HL-60 (cell line): ENCODE results near the gene IFI44.

ENCODE experiments used
- DNase-seq, 2 experiments: peaks; one replicate each; pipeline ENCODE4 v3.0.0-alpha.2; 2010 to 2020; ENCODE audit warnings: low read depth in 1 of 2, low spot score in 1 of 2
- H3K27ac ChIP-seq: fragments of 250-450 bp; sonication (Bioruptor Pico); replicated peaks from 2 replicates; pipeline ENCODE4 v1.5.1; 2020; ENCODE audit warnings: mild to moderate bottlenecking, moderate library complexity
- H3K27me3 ChIP-seq: fragments of 250-450 bp; sonication (Bioruptor Pico); 2 replicates; pipeline ENCODE4 v1.5.1; 2021; ENCODE audit warnings: mild to moderate bottlenecking, moderate library complexity; ENCODE audit not compliant: insufficient read depth, poor library complexity, severe bottlenecking
- H3K4me3 ChIP-seq: replicated peaks from 2 replicates; pipeline ENCODE4 v1.5.1; 2011; ENCODE audit warnings: mild to moderate bottlenecking, control low read depth, low read length; ENCODE audit not compliant: insufficient read depth
- GABPA ChIP-seq: IDR thresholded peaks from 2 replicates; pipeline ENCODE4 v1.6.1; 2012; ENCODE audit warnings: low read depth
- POLR2AphosphoS5 ChIP-seq: IDR thresholded peaks from 2 replicates; pipeline ENCODE4 v1.6.1; 2012; ENCODE audit warnings: low read depth
- SPI1 ChIP-seq: IDR thresholded peaks from 2 replicates; pipeline ENCODE4 v1.6.1; 2012; ENCODE audit warnings: low read depth, mild to moderate bottlenecking, borderline replicate concordance
- long read RNA-seq: library from polyadenylated mRNA; unstranded; transcript quantifications from one replicate; pipeline ENCODE4 v2.0.0, GENCODE V29; 2020
- TF ChIP-seq, protein P1 (sequence below): IDR thresholded peaks from 2 replicates; pipeline ENCODE4 v1.6.1; 2012; ENCODE audit warnings: low read depth; ENCODE audit not compliant: insufficient replicate concordance
- TF ChIP-seq, protein P2 (sequence below): IDR thresholded peaks from one replicate; pipeline ENCODE4 v1.5.1; 2011; ENCODE audit warnings: low read length, control low read depth, inconsistent platforms; ENCODE audit not compliant: insufficient read depth

IFI44 gene, protein sequence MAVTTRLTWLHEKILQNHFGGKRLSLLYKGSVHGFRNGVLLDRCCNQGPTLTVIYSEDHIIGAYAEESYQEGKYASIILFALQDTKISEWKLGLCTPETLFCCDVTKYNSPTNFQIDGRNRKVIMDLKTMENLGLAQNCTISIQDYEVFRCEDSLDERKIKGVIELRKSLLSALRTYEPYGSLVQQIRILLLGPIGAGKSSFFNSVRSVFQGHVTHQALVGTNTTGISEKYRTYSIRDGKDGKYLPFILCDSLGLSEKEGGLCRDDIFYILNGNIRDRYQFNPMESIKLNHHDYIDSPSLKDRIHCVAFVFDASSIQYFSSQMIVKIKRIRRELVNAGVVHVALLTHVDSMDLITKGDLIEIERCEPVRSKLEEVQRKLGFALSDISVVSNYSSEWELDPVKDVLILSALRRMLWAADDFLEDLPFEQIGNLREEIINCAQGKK
- long read RNA-seq: 0 reads

GRCh38 chr1:78649628-78650027, at the start of gene IFI44:
Gene IFI44, plus strand, starts transcription at chr1:78649831. Its CDS starts 365 bp downstream, at chr1:78650196.
- Histone ChIP-seq H3K4me3 (no peak within 1 kb of the TSS), H3K27ac (no peak within 1 kb of the TSS), H3K27me3 (peaks cover 2% of the 10 kb centered on the region)
- TF ChIP-seq SPI1 (no peak), GABPA (no peak), POLR2AphosphoS5 (no peak)
- TF ChIP-seq, protein P1, sequence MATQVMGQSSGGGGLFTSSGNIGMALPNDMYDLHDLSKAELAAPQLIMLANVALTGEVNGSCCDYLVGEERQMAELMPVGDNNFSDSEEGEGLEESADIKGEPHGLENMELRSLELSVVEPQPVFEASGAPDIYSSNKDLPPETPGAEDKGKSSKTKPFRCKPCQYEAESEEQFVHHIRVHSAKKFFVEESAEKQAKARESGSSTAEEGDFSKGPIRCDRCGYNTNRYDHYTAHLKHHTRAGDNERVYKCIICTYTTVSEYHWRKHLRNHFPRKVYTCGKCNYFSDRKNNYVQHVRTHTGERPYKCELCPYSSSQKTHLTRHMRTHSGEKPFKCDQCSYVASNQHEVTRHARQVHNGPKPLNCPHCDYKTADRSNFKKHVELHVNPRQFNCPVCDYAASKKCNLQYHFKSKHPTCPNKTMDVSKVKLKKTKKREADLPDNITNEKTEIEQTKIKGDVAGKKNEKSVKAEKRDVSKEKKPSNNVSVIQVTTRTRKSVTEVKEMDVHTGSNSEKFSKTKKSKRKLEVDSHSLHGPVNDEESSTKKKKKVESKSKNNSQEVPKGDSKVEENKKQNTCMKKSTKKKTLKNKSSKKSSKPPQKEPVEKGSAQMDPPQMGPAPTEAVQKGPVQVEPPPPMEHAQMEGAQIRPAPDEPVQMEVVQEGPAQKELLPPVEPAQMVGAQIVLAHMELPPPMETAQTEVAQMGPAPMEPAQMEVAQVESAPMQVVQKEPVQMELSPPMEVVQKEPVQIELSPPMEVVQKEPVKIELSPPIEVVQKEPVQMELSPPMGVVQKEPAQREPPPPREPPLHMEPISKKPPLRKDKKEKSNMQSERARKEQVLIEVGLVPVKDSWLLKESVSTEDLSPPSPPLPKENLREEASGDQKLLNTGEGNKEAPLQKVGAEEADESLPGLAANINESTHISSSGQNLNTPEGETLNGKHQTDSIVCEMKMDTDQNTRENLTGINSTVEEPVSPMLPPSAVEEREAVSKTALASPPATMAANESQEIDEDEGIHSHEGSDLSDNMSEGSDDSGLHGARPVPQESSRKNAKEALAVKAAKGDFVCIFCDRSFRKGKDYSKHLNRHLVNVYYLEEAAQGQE: no peak
- TF ChIP-seq, protein P2, sequence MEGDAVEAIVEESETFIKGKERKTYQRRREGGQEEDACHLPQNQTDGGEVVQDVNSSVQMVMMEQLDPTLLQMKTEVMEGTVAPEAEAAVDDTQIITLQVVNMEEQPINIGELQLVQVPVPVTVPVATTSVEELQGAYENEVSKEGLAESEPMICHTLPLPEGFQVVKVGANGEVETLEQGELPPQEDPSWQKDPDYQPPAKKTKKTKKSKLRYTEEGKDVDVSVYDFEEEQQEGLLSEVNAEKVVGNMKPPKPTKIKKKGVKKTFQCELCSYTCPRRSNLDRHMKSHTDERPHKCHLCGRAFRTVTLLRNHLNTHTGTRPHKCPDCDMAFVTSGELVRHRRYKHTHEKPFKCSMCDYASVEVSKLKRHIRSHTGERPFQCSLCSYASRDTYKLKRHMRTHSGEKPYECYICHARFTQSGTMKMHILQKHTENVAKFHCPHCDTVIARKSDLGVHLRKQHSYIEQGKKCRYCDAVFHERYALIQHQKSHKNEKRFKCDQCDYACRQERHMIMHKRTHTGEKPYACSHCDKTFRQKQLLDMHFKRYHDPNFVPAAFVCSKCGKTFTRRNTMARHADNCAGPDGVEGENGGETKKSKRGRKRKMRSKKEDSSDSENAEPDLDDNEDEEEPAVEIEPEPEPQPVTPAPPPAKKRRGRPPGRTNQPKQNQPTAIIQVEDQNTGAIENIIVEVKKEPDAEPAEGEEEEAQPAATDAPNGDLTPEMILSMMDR: no peak
- DNase-seq: no peak

DNA sequence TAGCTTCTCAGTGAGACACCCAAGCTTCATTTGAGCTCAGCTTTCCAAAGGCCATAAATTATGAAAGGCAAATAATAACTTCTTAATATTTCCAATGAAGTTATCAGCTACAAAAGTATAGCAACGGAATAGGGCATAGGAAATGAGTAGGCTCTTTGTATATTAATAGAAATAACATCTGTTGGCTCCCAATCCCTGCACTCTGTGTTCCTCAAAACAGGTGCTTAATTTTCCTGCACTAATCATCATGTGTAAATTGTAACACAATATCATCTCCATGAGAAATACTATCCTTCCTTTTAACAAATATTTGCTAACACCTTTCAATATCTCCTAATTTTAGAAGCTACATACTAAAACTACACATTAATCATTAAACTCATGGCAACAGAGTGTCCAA, 48.6 kb upstream of the IFI44 start:
- Histone ChIP-seq H3K27ac (no peak overlapping the region), H3K4me3 (no peak overlapping the region), H3K27me3 (no peaks in the 10 kb centered on the region)
- no peak for DNase-seq
- TF ChIP-seq, protein P1: no peak

- no peak for TF ChIP-seq SPI1
- TF ChIP-seq, protein P2: no peak
- TF ChIP-seq, protein P1: no peak
- TF ChIP-seq POLR2AphosphoS5: no peak
- TF ChIP-seq GABPA: no peak
- no peak overlapping the region for H3K4me3 ChIP-seq
- no peak for DNase-seq
Measured at GRCh38 chr1:78603206-78603605, 46.4 kb upstream of the IFI44 start.

More at GRCh38 chr1:78603206-78603605, 46.4 kb upstream of the IFI44 start:
- Histone ChIP-seq H3K27ac (no peak overlapping the region), H3K27me3 (no peaks in the 10 kb centered on the region)
